ENCODE measurements around the gene SLC12A6.
"Not testable (repeated sequence)": the region's sequence is repeated elsewhere in the genome, so short reads cannot be mapped to it uniquely, and the experiment has no call there.

The SLC12A6 gene

GRCh38 chr15:34209421-34210282 is 127.9 kb downstream of the SLC12A6 start, which contains the start of gene KATNBL1:
Gene KATNBL1, minus strand, starts transcription at chr15:34210096. Its CDS starts 46,420 bp downstream, at chr15:34163676.
- peak; percentile 43 to 98 (median 88) for DNase-seq

- DNase-seq: no peak
Measured at GRCh38 chr15:34206011-34206410, 131.6 kb downstream of the SLC12A6 start.

GRCh38 chr15:34203936-34204335 is 133.6 kb downstream of the SLC12A6 start:
- DNase-seq: no peak

- DNase-seq: no peak
Measured at GRCh38 chr15:34203305-34203704, 134.3 kb downstream of the SLC12A6 start.

GRCh38 chr15:34193272-34193671 is 144.3 kb downstream of the SLC12A6 start:
- DNase-seq: not testable (repeated sequence)

- DNase-seq: no peak
Measured at GRCh38 chr15:34188711-34189110, 148.9 kb downstream of the SLC12A6 start.

- DNase-seq: no peak
Measured at GRCh38 chr15:34185666-34186065, 151.9 kb downstream of the SLC12A6 start.

GRCh38 chr15:34182942-34183341 is 154.6 kb downstream of the SLC12A6 start:
- DNase-seq: peak in 3 of 56 donors; percentile 0 to 9 (median 6)
